Tibial nerve (tissue), 4 donors: ENCODE data around the gene B4GALT6. TPM values are rescaled to one million over a fixed set of nuclear protein-coding genes. Genes with fewer than 3 reads are reported as not detected.

Experiments used
- DNase-seq, 2 donors: peaks; one replicate each; pipeline ENCODE4 v3.0.0-alpha.2; 2019; ENCODE audit warnings: low spot score in 2 of 2
- H3K27ac ChIP-seq, 4 donors: fragments of 200-600 bp; sonication (generic) in 3 of 4; one replicate each; pipeline ENCODE4 v1.5.1; 2017 to 2019; ENCODE audit warnings: mild to moderate bottlenecking in 1 of 4
- H3K27me3 ChIP-seq, 2 donors: fragments of 200-600 bp; sonication (generic) in 1 of 2; one replicate each; pipeline versions ENCODE4 v1.5.1 to v1.6.0; 2017 to 2019
- H3K36me3 ChIP-seq, 3 donors: fragments of 200-600 bp; sonication (generic); one replicate each; pipeline ENCODE4 v1.5.1; 2018 to 2019
- H3K4me1 ChIP-seq, 4 donors: fragments of 200-600 bp; sonication (generic) in 3 of 4; one replicate each; pipeline ENCODE4 v1.5.1; 2017 to 2019
- H3K4me3 ChIP-seq, 4 donors: fragments of 200-600 bp; sonication (generic) in 3 of 4; one replicate each; pipeline ENCODE4 v1.5.1; 2017 to 2019; ENCODE audit warnings: mild to moderate bottlenecking in 1 of 4, moderate library complexity in 1 of 4
- H3K9me3 ChIP-seq, 4 donors: fragments of 200-600 bp; sonication (generic) in 3 of 4; one replicate each; pipeline ENCODE4 v1.5.1; 2017 to 2019
- EP300 ChIP-seq, 2 donors: sonication (generic); formaldehyde crosslinking; IDR thresholded peaks; one replicate each; pipeline ENCODE4 v1.6.1; 2017; ENCODE audit warnings: antibody characterized with exemption in 2 of 2, mild to moderate bottlenecking in 1 of 2
- POLR2A ChIP-seq, 2 donors: fragments of 450-650 bp; IDR thresholded peaks; one replicate each; pipeline ENCODE4 v1.6.1; 2017; ENCODE audit warnings: antibody characterized with exemption in 2 of 2, mild to moderate bottlenecking in 2 of 2, moderate library complexity in 2 of 2
- WGBS, 2 donors: methylation state at CpG; one replicate each; pipeline ENCODE4 v1.1.5; 2018; 5-methylcytosine and 5-hydroxymethylcytosine counted together
- total RNA-seq, 4 donors: library from RNA; depleted of rRNA; stranded (reverse); fragments of >200 nt; gene quantifications; one replicate each; pipeline ENCODE4 v1.1.0, GENCODE V29; 2016
- TF ChIP-seq, protein P1 (sequence below), 5 experiments: fragments of 200-600 bp in 3 of 5; fragments of 450-650 bp in 2 of 5; sonication (generic) in 3 of 5; IDR thresholded peaks; one replicate each; pipeline ENCODE4 v1.5.1; 2016 to 2019; ENCODE audit warnings: antibody characterized with exemption in 5 of 5, mild to moderate bottlenecking in 3 of 5, moderate library complexity in 2 of 5

The B4GALT6 gene
- total RNA-seq, 4 donors from 2014 or later, result 0.98 to 2.1 (median 1.5) TPM

DNA sequence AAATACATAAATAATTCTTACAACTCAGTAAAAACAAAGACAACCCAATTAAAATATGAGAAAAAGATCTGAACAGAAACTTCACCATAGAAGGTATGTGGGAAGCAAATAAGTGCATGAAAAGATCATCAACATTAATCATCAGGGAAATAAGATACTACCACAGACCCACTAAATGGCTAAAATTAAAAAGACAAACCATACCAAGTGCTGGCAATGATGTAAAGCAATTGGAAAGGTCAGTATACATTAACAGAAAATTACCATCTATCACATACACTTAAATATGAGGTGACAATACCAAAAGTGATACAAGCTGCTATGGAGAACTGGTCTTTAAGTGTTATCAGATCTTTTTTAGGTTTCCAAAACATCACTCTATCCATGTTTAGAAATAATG, 48.0 kb downstream of the B4GALT6 start:
- Histone ChIP-seq H3K27ac (no peak overlapping the region), H3K36me3 (no peaks in the 10 kb centered on the region), H3K27me3 (no peaks in the 10 kb centered on the region), H3K4me3 (no peak overlapping the region), H3K9me3 (no peaks in the 10 kb centered on the region), H3K4me1 (no peaks in the 10 kb centered on the region)
- TF ChIP-seq POLR2A (IDR thresholded peaks at IDR 0.05) (no peak), EP300 (IDR thresholded peaks at IDR 0.05) (no peak)
- TF ChIP-seq, protein P1, sequence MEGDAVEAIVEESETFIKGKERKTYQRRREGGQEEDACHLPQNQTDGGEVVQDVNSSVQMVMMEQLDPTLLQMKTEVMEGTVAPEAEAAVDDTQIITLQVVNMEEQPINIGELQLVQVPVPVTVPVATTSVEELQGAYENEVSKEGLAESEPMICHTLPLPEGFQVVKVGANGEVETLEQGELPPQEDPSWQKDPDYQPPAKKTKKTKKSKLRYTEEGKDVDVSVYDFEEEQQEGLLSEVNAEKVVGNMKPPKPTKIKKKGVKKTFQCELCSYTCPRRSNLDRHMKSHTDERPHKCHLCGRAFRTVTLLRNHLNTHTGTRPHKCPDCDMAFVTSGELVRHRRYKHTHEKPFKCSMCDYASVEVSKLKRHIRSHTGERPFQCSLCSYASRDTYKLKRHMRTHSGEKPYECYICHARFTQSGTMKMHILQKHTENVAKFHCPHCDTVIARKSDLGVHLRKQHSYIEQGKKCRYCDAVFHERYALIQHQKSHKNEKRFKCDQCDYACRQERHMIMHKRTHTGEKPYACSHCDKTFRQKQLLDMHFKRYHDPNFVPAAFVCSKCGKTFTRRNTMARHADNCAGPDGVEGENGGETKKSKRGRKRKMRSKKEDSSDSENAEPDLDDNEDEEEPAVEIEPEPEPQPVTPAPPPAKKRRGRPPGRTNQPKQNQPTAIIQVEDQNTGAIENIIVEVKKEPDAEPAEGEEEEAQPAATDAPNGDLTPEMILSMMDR (IDR thresholded peaks at IDR 0.05), result no peak
- no peak for DNase-seq

- H3K4me1 ChIP-seq, result no peaks in the 10 kb centered on the region
- H3K27me3 ChIP-seq, result no peaks in the 10 kb centered on the region
- no peak overlapping the region for H3K27ac ChIP-seq
- H3K36me3 ChIP-seq, result no peaks in the 10 kb centered on the region
- 62 to 76% methylated on average over 3 of the region's 3 CpGs for WGBS, 2 donors
- no peak for DNase-seq
- TF ChIP-seq, protein P1 (IDR thresholded peaks at IDR 0.05), result no peak
- no peak for TF ChIP-seq EP300 (IDR thresholded peaks at IDR 0.05)
- TF ChIP-seq POLR2A (IDR thresholded peaks at IDR 0.05), result no peak
- H3K9me3 ChIP-seq, result no peaks in the 10 kb centered on the region
- no peak overlapping the region for H3K4me3 ChIP-seq
These were observed 50.1 kb downstream of the B4GALT6 start for GRCh38 chr18:31634331-31634713.

DNA sequence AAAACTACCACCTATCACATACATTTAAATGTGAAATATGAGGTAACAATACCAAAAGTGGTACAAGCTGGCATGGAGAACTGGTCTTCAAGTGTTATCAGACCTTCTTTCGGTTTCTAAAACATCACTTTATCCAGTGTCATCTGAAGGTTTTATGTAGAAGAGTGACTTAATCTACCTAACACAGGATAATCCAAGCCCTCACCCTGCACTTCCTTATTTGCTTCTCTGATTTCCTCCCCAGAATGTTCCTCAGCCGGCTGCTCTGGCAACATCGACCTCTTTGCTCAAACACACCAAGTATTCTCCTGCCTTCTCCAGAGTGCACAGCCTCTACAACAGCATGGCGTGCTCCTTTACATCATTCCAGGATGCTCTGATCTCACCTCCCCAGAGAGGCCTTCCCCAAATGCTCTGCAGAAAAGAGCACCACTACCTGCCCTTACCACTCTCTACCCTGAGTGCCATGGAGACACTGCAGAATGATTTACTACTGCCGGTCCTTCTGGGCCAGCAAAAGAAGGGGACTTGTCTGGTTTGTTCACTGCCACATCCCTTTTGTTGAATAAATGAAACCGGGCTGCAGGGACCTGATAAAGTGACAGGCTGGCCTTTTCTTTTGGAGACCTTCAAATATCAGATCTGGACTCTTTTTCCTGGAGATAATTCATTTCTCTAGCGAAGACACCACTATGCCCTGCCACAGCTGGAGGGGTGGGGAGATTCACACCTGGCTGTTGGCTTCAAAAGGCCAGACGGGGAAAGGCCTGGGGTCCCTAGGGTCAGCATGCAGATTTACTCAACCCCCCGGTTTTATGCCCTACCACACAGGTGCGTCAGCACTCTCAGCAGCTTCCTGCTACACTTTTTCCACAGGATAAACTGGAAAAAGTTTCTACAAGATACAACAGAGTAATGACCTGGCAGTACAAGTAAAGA, 50.7 kb downstream of the B4GALT6 start:
- Histone ChIP-seq H3K27ac (no peak overlapping the region), H3K36me3 (no peaks in the 10 kb centered on the region), H3K27me3 (no peaks in the 10 kb centered on the region), H3K4me3 (no peak overlapping the region), H3K9me3 (no peaks in the 10 kb centered on the region), H3K4me1 (no peaks in the 10 kb centered on the region)
- 77 to 82% methylated on average over 10 of the region's 10 CpGs for WGBS, 2 donors
- DNase-seq, result no peak
- TF ChIP-seq, protein P1 (IDR thresholded peaks at IDR 0.05), result no peak
- TF ChIP-seq POLR2A (IDR thresholded peaks at IDR 0.05) (no peak), EP300 (IDR thresholded peaks at IDR 0.05) (no peak)

DNA sequence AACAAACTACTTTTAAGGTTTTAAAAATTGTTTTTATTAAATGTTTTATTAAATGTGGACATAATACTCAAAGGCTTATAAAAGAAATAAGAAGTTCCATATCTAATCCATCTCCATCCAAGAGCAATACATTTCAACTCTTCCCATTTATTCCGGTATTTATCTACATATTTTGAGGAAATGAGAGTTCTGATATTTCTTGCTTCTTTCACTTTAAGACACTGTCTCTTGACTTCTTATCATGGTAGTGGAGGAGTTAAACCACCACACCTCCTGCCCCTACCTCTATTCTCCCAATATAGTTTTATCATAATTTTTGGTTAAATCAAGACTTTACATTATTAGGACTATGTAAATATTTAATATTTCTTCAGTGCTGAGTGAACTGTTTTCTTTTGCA, 52.0 kb downstream of the B4GALT6 start:
- H3K9me3 ChIP-seq, result no peaks in the 10 kb centered on the region
- no peaks in the 10 kb centered on the region for H3K36me3 ChIP-seq
- no peak for DNase-seq
- no peaks in the 10 kb centered on the region for H3K4me1 ChIP-seq
- no peak overlapping the region for H3K4me3 ChIP-seq
- TF ChIP-seq EP300 (IDR thresholded peaks at IDR 0.05), result no peak
- TF ChIP-seq POLR2A (IDR thresholded peaks at IDR 0.05), result no peak
- TF ChIP-seq, protein P1 (IDR thresholded peaks at IDR 0.05), result no peak
- 90 to 92% methylated on average over 1 of the region's 1 CpG for WGBS, 2 donors
- no peak overlapping the region for H3K27ac ChIP-seq
- H3K27me3 ChIP-seq, result no peaks in the 10 kb centered on the region

GRCh38 chr18:31631526-31631925, 52.9 kb downstream of the B4GALT6 start:
- Histone ChIP-seq H3K9me3 (no peaks in the 10 kb centered on the region), H3K27me3 (no peaks in the 10 kb centered on the region), H3K36me3 (no peaks in the 10 kb centered on the region), H3K4me3 (no peak overlapping the region), H3K4me1 (no peaks in the 10 kb centered on the region), H3K27ac (no peak overlapping the region)
- TF ChIP-seq POLR2A (IDR thresholded peaks at IDR 0.05) (no peak), EP300 (IDR thresholded peaks at IDR 0.05) (no peak)
- TF ChIP-seq, protein P1 (IDR thresholded peaks at IDR 0.05), result no peak
- no peak for DNase-seq
- WGBS, 2 donors, result 95 to 97% methylated on average over 1 of the region's 1 CpG
